GM18526 (cell line): ENCODE measurements around the gene PRELID3B.

Source experiments
- POLR2A ChIP-seq: IDR thresholded peaks from 3 replicates; pipeline ENCODE4 v1.6.1; 2011; ENCODE audit not compliant: insufficient read length; ENCODE audit errors: extremely low read depth

The PRELID3B gene

GRCh38 chr20:58986968-58987517 lies 55.5 kb downstream of the PRELID3B start:
- TF ChIP-seq POLR2A = no peak

GRCh38 chr20:58986286-58986967 lies 56.2 kb downstream of the PRELID3B start:
- no peak for TF ChIP-seq POLR2A

GRCh38 chr20:58985656-58986055 lies 56.9 kb downstream of the PRELID3B start:
- no peak for TF ChIP-seq POLR2A

DNA sequence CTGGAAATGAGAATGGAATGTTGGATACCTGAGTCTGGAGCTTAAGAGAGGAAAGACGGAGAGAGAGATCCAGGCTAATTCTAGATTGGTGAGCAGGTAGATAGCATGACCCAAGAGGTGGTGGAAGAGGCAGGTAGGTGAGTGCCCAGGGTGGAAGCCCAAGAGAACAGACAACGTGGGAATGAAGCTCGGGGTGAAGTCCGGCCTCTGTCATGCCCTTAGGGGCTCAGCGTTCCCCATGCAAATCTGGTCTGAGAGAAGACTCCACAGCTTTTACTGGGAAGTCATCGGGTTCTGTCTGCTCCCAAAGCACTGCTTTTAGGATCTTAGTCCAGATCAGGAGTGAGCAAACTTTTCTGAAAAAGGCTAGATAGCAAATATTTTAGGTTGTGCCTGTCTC lies 57.9 kb downstream of the PRELID3B start:
- TF ChIP-seq POLR2A = no peak
